Activated CD4-positive, alpha-beta T cell treated with anti-CD3 and anti-CD28 coated beads, Interleukin-2, amount 50 U/mL, for 48 hours (primary cell): ENCODE data around the gene NR2C2.
"Not testable (repeated sequence)": the region's sequence is repeated elsewhere in the genome, so short reads cannot be mapped to it uniquely, and the experiment has no call there.

Experiments
- DNase-seq, 2 experiments: peaks; one replicate each; pipeline ENCODE4 v3.0.0-alpha.2; 2020

The NR2C2 gene

GRCh38 chr3:14962762-14963161, 15.4 kb downstream of the NR2C2 start:
- DNase-seq: no peak

GRCh38 chr3:14967285-14967684, 19.9 kb downstream of the NR2C2 start:
- no peak for DNase-seq

GRCh38 chr3:14969671-14970070, 22.3 kb downstream of the NR2C2 start:
- no peak for DNase-seq

GRCh38 chr3:14976317-14976716, 28.9 kb downstream of the NR2C2 start:
- DNase-seq: no peak

GRCh38 chr3:14980689-14981088, 33.3 kb downstream of the NR2C2 start:
- DNase-seq: no peak

- DNase-seq: no peak
Measured at GRCh38 chr3:14984581-14985113, 37.3 kb downstream of the NR2C2 start.

- DNase-seq: peak; percentile 3 to 22
Measured at GRCh38 chr3:14988988-14989394, 41.6 kb downstream of the NR2C2 start.

- no peak for DNase-seq
Measured at GRCh38 chr3:14989943-14990779, 42.8 kb downstream of the NR2C2 start.

- no peak for DNase-seq
Measured at GRCh38 chr3:14990780-14991148, 43.4 kb downstream of the NR2C2 start.

GRCh38 chr3:14991151-14991742, 43.9 kb downstream of the NR2C2 start:
- no peak for DNase-seq

GRCh38 chr3:14991818-14992612, 44.6 kb downstream of the NR2C2 start:
- DNase-seq: no peak

- no peak for DNase-seq
Measured at GRCh38 chr3:14997941-14998340, 50.6 kb downstream of the NR2C2 start.

- DNase-seq: not testable (repeated sequence)
Measured at GRCh38 chr3:14999182-14999581, 51.8 kb downstream of the NR2C2 start.

- DNase-seq: no peak
Measured at GRCh38 chr3:15007681-15008141, 60.3 kb downstream of the NR2C2 start.

GRCh38 chr3:15009167-15009566, 61.8 kb downstream of the NR2C2 start:
- DNase-seq: no peak

- no peak for DNase-seq
Measured at GRCh38 chr3:15010664-15011063, 63.3 kb downstream of the NR2C2 start.

- no peak for DNase-seq
Measured at GRCh38 chr3:15011174-15011573, 63.8 kb downstream of the NR2C2 start.

GRCh38 chr3:15014606-15015328, 67.4 kb downstream of the NR2C2 start:
- DNase-seq: no peak

GRCh38 chr3:15015456-15015855, 68.1 kb downstream of the NR2C2 start:
- no peak for DNase-seq

- no peak for DNase-seq
Measured at GRCh38 chr3:15017191-15017590, 69.8 kb downstream of the NR2C2 start.

GRCh38 chr3:15023249-15023648, 75.9 kb downstream of the NR2C2 start:
- DNase-seq: no peak

- no peak for DNase-seq
Measured at GRCh38 chr3:15023719-15024118, 76.3 kb downstream of the NR2C2 start.

- DNase-seq: no peak
Measured at GRCh38 chr3:15029625-15030024, 82.2 kb downstream of the NR2C2 start.
